ENCODE results near the gene C1QTNF9.
"Not testable (repeated sequence)": the region's sequence is repeated elsewhere in the genome, so short reads cannot be mapped to it uniquely, and the experiment has no call there.

The C1QTNF9 gene

DNA sequence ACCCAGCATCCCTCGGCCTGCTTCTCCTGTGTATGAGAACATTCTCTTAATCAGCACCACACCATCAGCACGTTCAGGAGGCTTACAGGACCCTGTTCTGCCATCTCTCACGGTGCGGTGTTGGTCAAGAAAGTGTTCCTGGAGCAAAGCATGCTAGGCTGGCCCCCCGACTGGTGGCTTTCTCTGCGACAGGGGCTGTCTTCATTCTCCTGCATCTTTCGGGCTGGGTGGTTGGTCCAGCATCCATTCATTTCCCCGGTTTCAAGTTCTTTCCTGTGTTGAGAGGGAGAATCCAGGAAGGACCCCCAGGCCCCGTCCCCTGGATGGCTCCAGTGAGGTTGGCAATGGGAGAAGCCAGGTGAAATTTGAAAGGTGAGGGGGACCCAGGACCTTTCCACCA, 55.8 kb downstream of the C1QTNF9 start:
- no peak for DNase-seq

DNA sequence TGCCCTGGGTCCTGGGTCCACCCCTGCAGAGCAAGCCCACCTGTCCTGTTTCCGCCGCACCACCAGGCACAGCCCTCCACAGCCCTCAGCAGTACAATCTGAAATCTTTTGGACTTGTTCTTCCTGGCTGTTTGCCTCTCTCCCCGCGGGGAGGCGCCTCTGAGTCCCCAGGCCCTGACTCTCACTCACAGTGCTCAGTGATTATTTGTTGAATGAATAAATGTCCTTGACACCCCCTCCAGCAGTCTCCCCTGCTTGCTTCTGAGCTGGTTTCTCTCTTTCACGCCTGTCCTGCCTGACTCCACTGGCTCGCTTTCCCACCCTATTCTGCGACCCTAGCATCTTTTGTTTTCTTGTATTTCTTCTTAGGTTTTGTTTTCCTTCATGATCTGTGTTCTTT, 56.9 kb downstream of the C1QTNF9 start:
- not testable (repeated sequence) for DNase-seq

DNA sequence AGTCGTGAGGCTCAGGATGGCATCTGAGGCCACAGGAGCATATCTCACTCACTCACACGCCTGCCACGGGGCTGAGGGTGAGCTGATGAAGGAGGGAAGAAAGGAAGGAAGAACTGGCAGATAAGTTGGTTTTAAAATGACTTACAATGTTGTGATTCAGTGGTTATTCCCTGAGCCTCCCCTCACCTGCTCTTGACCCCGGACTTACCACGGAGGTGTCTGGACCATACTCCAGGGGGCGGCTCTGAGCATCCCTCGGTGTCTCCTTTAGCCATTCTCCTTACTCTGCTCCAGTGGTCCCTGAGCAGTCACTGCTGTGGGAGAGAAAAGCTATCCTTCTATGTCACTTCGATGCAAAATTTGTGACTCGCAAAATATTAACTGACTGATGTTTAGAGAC, 61.9 kb downstream of the C1QTNF9 start:
- not testable (repeated sequence) for DNase-seq
